Measurements from ENCODE around the gene SMIM41. TPM values are rescaled to one million over a fixed set of nuclear protein-coding genes. Genes with fewer than 3 reads are reported as not detected.

SMIM41 gene
- total RNA-seq, 1 donor from 2014 or later, result not detected

- Mint-ChIP-seq H3K36me3 (ENCODE audit: unreplicated experiment) (no peaks in the 10 kb centered on the region), H3K4me1 (ENCODE audit: unreplicated experiment) (peaks cover 20% of the 10 kb centered on the region), H3K27ac (ENCODE audit: unreplicated experiment) (no peak overlapping the region), H3K27me3 (ENCODE audit: unreplicated experiment) (no peaks in the 10 kb centered on the region), H3K4me3 (ENCODE audit: unreplicated experiment) (no peak overlapping the region), H3K9me3 (ENCODE audit: unreplicated experiment) (no peaks in the 10 kb centered on the region)
- DNase-seq (ENCODE audit: extremely low spot score, unreplicated experiment), result no peak
- TF ChIP-seq, protein P1, sequence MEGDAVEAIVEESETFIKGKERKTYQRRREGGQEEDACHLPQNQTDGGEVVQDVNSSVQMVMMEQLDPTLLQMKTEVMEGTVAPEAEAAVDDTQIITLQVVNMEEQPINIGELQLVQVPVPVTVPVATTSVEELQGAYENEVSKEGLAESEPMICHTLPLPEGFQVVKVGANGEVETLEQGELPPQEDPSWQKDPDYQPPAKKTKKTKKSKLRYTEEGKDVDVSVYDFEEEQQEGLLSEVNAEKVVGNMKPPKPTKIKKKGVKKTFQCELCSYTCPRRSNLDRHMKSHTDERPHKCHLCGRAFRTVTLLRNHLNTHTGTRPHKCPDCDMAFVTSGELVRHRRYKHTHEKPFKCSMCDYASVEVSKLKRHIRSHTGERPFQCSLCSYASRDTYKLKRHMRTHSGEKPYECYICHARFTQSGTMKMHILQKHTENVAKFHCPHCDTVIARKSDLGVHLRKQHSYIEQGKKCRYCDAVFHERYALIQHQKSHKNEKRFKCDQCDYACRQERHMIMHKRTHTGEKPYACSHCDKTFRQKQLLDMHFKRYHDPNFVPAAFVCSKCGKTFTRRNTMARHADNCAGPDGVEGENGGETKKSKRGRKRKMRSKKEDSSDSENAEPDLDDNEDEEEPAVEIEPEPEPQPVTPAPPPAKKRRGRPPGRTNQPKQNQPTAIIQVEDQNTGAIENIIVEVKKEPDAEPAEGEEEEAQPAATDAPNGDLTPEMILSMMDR (IDR thresholded peaks at IDR 0.05), result no peak
Observed at GRCh38 chr12:52041695-52042123, 37.8 kb upstream of the SMIM41 start.

DNA sequence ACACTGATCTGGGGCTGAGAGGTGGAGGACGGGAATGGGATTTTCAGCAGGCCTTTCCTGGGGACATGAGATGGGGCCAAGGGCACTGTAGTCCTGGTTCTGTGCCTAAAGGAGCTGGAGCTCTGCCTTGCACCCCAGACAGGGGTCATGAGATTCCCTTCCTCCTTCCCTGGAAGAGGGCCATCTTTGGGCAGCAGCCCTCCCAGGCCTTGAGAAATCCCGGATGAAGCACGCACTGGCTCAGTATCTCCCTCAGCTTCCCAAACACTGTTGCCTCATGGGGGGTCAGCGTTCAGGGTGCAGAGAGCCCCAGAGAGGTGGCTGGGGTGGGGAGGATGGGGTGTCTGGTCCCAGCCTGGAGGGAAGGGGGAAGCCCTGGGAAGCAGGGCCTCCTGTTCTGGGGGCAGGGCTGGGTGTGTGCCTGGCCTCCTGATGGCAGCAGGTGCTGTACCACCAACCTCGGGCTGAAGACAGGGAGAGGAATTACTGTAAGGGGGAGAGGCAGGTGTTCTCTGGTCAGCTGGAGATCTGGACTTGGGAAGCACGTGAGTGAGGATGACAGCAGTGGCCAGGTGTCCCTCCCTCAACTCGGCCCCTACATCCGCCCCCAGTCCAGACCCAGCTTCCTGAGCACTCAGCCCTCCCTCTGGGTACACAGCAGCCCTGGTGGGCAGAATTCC, 36.7 kb upstream of the SMIM41 start:
- H3K4me1 Mint-ChIP-seq (ENCODE audit: unreplicated experiment), result peaks cover 17% of the 10 kb centered on the region
- H3K27ac Mint-ChIP-seq (ENCODE audit: unreplicated experiment), result no peak overlapping the region
- H3K9me3 Mint-ChIP-seq (ENCODE audit: unreplicated experiment), result no peaks in the 10 kb centered on the region
- no peak overlapping the region for H3K4me3 Mint-ChIP-seq (ENCODE audit: unreplicated experiment)
- no peaks in the 10 kb centered on the region for H3K36me3 Mint-ChIP-seq (ENCODE audit: unreplicated experiment)
- TF ChIP-seq, protein P1 (IDR thresholded peaks at IDR 0.05), result no peak
- no peak for DNase-seq (ENCODE audit: extremely low spot score, unreplicated experiment)
- H3K27me3 Mint-ChIP-seq (ENCODE audit: unreplicated experiment), result no peaks in the 10 kb centered on the region

GRCh38 chr12:52043386-52044212, 35.9 kb upstream of the SMIM41 start:
- H3K4me1 Mint-ChIP-seq (ENCODE audit: unreplicated experiment), result peaks cover 14% of the 10 kb centered on the region
- H3K9me3 Mint-ChIP-seq (ENCODE audit: unreplicated experiment), result no peaks in the 10 kb centered on the region
- no peak overlapping the region for H3K4me3 Mint-ChIP-seq (ENCODE audit: unreplicated experiment)
- DNase-seq (ENCODE audit: extremely low spot score, unreplicated experiment), result no peak
- no peaks in the 10 kb centered on the region for H3K36me3 Mint-ChIP-seq (ENCODE audit: unreplicated experiment)
- no peak overlapping the region for H3K27ac Mint-ChIP-seq (ENCODE audit: unreplicated experiment)
- no peaks in the 10 kb centered on the region for H3K27me3 Mint-ChIP-seq (ENCODE audit: unreplicated experiment)
- TF ChIP-seq, protein P1 (IDR thresholded peaks at IDR 0.05), result no peak

DNA sequence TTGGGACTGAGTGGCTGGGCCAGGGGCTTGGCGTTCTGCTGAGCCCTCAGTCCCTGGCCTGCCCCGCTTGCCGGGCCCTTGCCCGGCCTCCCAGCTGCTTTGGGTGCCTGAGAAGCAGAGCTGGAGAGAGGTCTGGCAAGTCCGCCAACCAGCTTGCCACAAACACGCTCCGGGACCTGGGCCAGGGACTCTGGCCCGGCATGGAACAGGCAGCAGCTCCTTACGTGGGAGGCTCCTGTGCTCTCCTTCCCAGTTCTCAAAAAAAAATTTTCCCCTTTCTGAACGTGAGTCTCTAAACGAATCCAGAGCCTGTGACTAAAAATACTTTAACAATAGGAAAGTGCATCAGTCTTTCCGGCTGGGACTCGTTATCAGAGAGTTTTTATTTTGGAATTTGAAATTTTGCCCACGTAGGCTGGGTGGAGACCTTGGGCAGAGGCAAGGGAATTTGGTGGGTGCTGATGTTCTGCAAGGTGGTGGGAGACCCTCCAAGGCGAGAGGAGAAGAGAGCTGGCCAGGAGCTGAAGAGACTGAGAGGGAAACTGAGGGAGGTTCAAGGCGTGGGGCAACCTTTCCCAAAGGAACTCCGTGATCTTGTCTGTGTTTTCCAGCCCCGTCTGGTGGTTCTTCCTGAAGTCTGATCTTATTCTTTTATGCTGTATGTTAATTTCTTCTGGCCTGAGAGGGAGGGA, 35.1 kb upstream of the SMIM41 start:
- Mint-ChIP-seq H3K27me3 (ENCODE audit: unreplicated experiment) (no peaks in the 10 kb centered on the region), H3K9me3 (ENCODE audit: unreplicated experiment) (no peaks in the 10 kb centered on the region), H3K27ac (ENCODE audit: unreplicated experiment) (no peak overlapping the region), H3K4me1 (ENCODE audit: unreplicated experiment) (peaks cover 18% of the 10 kb centered on the region), H3K4me3 (ENCODE audit: unreplicated experiment) (no peak overlapping the region), H3K36me3 (ENCODE audit: unreplicated experiment) (no peaks in the 10 kb centered on the region)
- DNase-seq (ENCODE audit: extremely low spot score, unreplicated experiment), result no peak
- TF ChIP-seq, protein P1 (IDR thresholded peaks at IDR 0.05), result no peak

DNA sequence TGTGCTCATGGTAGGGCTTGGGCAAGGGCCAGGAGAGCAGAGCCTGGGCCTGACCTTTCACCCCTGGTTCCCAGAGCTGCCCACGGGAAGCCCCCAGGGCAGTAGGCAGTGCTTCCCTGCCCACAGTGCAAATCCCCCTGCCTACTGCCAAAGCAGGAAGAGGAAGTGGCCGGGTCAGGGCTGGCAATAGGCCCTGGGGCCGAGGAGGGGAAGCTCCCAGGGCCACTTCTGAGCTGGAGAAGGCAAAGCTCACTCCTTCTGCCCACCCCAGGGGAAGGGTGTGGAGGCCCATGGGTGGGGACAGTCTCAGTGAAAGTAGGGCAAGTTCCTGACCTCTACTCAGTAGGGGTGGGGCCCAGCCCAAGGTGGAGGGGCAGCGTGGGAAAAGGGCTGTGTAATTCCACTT, 33.7 kb upstream of the SMIM41 start:
- Mint-ChIP-seq H3K4me3 (ENCODE audit: unreplicated experiment) (no peak overlapping the region), H3K4me1 (ENCODE audit: unreplicated experiment) (peaks cover 32% of the 10 kb centered on the region), H3K27me3 (ENCODE audit: unreplicated experiment) (no peaks in the 10 kb centered on the region), H3K36me3 (ENCODE audit: unreplicated experiment) (no peaks in the 10 kb centered on the region), H3K9me3 (ENCODE audit: unreplicated experiment) (no peaks in the 10 kb centered on the region), H3K27ac (ENCODE audit: unreplicated experiment) (peak overlapping the region; percentile 47)
- TF ChIP-seq, protein P1 (IDR thresholded peaks at IDR 0.05), result no peak
- no peak for DNase-seq (ENCODE audit: extremely low spot score, unreplicated experiment)

Measured in osteocyte (in vitro differentiated cells).